Heart left ventricle (tissue), 16 donors: ENCODE results near the gene TP53RK. TPM values are rescaled to one million over a fixed set of nuclear protein-coding genes. Genes with fewer than 3 reads are reported as not detected.
A peak's percentile ranks its signal among the peaks of the same experiment; 100 is the strongest.

Experiments
- ATAC-seq, 4 donors: fragments of 200-7000 bp; cut with Tn5 transposase; one replicate each; pipeline ENCODE4 v1.9.1; 2020 to 2022; ENCODE audit warnings: moderate library complexity in 4 of 4, mild to moderate bottlenecking in 3 of 4, moderate number of reproducible peaks in 1 of 4
- DNase-seq, 5 donors: peaks; one replicate each; pipeline ENCODE4 v3.0.0-alpha.2; 2020
- H3K27ac ChIP-seq, 12 donors: fragments of 200-600 bp; sonication (generic) in 4 of 12; one replicate each; pipeline versions ENCODE4 v1.5.0 to v1.8.0; 2016 to 2022; ENCODE audit warnings: mild to moderate bottlenecking in 2 of 12
- H3K27me3 ChIP-seq, 9 donors: fragments of 200-600 bp; sonication (generic) in 2 of 9; one replicate each; pipeline versions ENCODE4 v1.5.1 to v1.8.0; 2016 to 2022; ENCODE audit warnings: mild to moderate bottlenecking in 3 of 9
- H3K36me3 ChIP-seq, 9 donors: fragments of 200-600 bp; sonication (generic) in 2 of 9; one replicate each; pipeline versions ENCODE4 v1.5.0 to v1.8.0; 2018 to 2022; ENCODE audit warnings: mild to moderate bottlenecking in 2 of 9
- H3K4me1 ChIP-seq, 12 donors: fragments of 200-600 bp; sonication (generic) in 4 of 12; one replicate each; pipeline versions ENCODE4 v1.5.0 to v1.8.0; 2016 to 2022; ENCODE audit warnings: mild to moderate bottlenecking in 3 of 12
- H3K4me3 ChIP-seq, 12 donors: fragments of 200-600 bp; sonication (generic) in 4 of 12; one replicate each; pipeline versions ENCODE4 v1.5.0 to v1.8.0; 2017 to 2022; ENCODE audit warnings: mild to moderate bottlenecking in 9 of 12, moderate library complexity in 4 of 12
- H3K9me3 ChIP-seq, 12 donors: fragments of 200-600 bp; sonication (generic) in 4 of 12; one replicate each; pipeline versions ENCODE4 v1.5.0 to v1.8.0; 2016 to 2022; ENCODE audit warnings: mild to moderate bottlenecking in 1 of 12
- CTCF ChIP-seq, 12 donors: fragments of 200-600 bp; sonication (generic) in 4 of 12; IDR thresholded peaks; one replicate each; pipeline versions ENCODE4 v1.5.0 to v1.8.0; 2018 to 2022; ENCODE audit warnings: antibody characterized with exemption in 12 of 12, mild to moderate bottlenecking in 5 of 12
- POLR2A ChIP-seq, 2 donors: fragments of 450-650 bp; IDR thresholded peaks; one replicate each; pipeline ENCODE4 v1.6.1; 2017; ENCODE audit warnings: antibody characterized with exemption in 2 of 2, mild to moderate bottlenecking in 2 of 2, moderate library complexity in 2 of 2
- WGBS, 4 donors: extraction: QIAGEN DNeasy Blood & Tissue Kit in 2 of 4; methylation state at CpG; one replicate each; pipeline versions ENCODE4 v1.1.5 to v1.1.7; 2013 to 2018; 5-methylcytosine and 5-hydroxymethylcytosine counted together
- intact Hi-C, 10 donors: fragments of 100-400 bp; cut with DNase I; formaldehyde crosslinking; loops; one replicate each; pipeline versions ENCODE4 v1.11.1 to v1.14.2; 2022
- polyA plus RNA-seq, 2 donors: library from polyadenylated mRNA; stranded (reverse); fragments of 200-250 nt; gene quantifications; one replicate each; pipeline ENCODE4 v1.2.3, GENCODE V29; 2013
- total RNA-seq, 9 donors: library from RNA; depleted of rRNA in 2 of 9; stranded (reverse); fragments of >200 nt in 2 of 9; fragmentation: NEBNext Ultra II Directional in 3 of 9; extraction: Animal tissue kit (Norgen Biotek cat#: 25700) in 3 of 9; gene quantifications; one replicate each; pipeline versions ENCODE4 v1.1.0 to v1.2.4, GENCODE V29; 2016 to 2023
- donor health status: ischemic (EF 13 %, LVEDD 7.1; RV severe dilation, severe dysfunction).
- donor health status: healthy with polysubstance abuse.
- donor health status: DM: no; HTN: yes; CAD: no.
- donor health status: DM: no; HTN: no; CAD: no.
- donor health status: ischemic (EF 25% LVEDD 6.9; RV normal size, moderate dysfunction).
- donor health status: ischemic (EF 25% LVEDD 5.7; RV mildly dilated, moderate dysfunction).
- donor health status: healthy.
- donor health status: DM: yes; HTN: yes; CAD: no.
- donor health status: ischemic (EF 35%, LVEDD 5.7; RV mildly dilated, moderate dysfunction).
- donor health status: nonischemic (EF 11% LVEDD 7.7; RV severe dilation, severe dysfunction).
- donor health status: DM: yes; HTN: yes; CAD: no.
- donor health status: PGD.
- donor health status: ischemic (EF 29% LVEDD 5.4; RV normal size, mild dysfunction).
- donor health status: nonischemic (EF 23%, LVEDD 6.1; RV moderate dilation, normal function).

Gene TP53RK
- total and polyA plus RNA-seq, 11 donors: 5.0 to 10.8 (median 7.9) TPM

DNA sequence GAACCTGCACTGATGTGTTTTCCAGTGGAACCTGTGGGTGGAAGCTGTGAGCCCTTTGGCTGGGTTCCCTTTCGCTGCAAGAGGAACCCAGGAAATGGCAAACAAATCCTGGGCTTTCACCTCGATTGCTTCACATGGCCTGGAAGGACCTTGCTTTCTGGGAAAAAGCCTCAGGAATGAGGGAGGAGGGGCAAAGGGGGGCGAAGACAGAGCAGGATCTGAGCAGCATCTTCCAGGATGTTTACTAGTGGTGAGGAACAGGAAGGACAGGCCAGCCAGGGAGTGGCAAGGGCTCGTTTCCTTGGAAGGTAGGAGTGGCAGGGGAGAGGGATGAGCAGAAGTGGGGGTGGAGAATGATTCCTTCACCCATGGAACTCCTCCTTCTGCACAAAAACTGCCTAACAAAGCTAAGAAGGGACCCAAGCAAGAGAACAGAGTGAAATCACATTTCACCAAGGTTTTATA, 26.1 kb upstream of the TP53RK start:
- no peak for DNase-seq
- ATAC-seq: peak in 1 of 4 donors; percentile 10
- Histone ChIP-seq H3K36me3 (peaks cover 0 to 5% (median 0%) of the 10 kb centered on the region in 9 donors), H3K4me3 (no peak overlapping the region), H3K9me3 (peaks cover 0 to 7% (median 0%) of the 10 kb centered on the region in 12 donors), H3K27me3 (peaks cover 0 to 8% (median 0%) of the 10 kb centered on the region in 9 donors), H3K27ac (no peak overlapping the region), H3K4me1 (peaks cover 0 to 6% (median 3%) of the 10 kb centered on the region in 12 donors)
- TF ChIP-seq CTCF (IDR thresholded peaks at IDR 0.05): no peak
- TF ChIP-seq POLR2A (IDR thresholded peaks at IDR 0.05): no peak
- intact Hi-C loops: no loop called here
- 36 to 54% (median 45%) methylated on average over 4 of the region's 4 CpGs for WGBS, 4 donors

DNA sequence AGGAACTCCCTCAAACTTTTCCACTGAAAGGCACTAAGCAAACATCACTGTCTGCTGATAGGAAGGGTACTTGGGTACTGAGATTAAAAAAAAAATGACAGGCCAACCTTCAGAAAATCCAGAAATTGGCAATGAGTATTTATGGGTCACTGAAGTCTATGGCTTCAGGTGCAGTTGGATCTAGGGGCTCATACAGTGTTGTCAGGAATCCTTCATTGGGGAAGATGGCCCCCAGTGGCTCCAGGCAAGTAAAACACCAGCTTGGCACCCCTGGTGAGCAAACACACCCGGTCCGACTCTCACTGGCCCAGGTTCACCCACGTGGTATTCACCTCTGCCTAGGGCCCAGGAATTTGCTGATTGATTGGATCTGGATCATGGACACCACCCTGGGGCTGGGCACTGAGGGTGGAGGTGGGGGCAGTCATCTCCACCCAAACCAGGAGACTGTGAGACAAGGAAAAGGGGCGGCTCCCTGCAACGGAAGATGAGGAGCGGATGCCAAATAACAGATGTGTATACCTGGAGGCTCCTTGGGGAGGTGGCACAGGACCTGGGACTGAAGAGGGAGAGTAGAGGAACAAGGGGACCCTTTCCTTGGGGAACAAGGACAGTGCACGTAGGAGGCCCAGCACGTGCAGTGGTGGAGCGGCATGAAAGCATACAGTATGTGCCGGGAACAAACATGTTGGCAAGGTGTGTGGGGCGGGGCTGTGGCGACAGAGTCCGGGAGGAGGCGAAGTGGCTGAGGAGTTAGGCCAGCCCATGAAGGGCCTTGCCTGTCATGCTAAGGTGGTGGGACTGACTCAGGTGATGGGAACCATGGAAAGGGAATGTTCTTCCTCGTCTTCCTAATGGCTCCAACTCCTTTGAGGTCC, 25.0 kb upstream of the TP53RK start:
- ATAC-seq: no peak
- H3K9me3 ChIP-seq: no peaks in the 10 kb centered on the region
- peaks cover 0 to 16% (median 0%) of the 10 kb centered on the region in 9 donors for H3K27me3 ChIP-seq
- H3K4me1 ChIP-seq: peaks cover 0 to 15% (median 5%) of the 10 kb centered on the region in 12 donors
- H3K27ac ChIP-seq: no peak overlapping the region
- intact Hi-C loops: no loop called here
- no peak for TF ChIP-seq POLR2A (IDR thresholded peaks at IDR 0.05)
- no peak for TF ChIP-seq CTCF (IDR thresholded peaks at IDR 0.05)
- WGBS, 4 donors: 94% methylated on average over 15 of the region's 15 CpGs
- no peaks in the 10 kb centered on the region for H3K36me3 ChIP-seq
- H3K4me3 ChIP-seq: no peak overlapping the region
- DNase-seq: no peak

GRCh38 chr20:46712056-46712636, 22.9 kb upstream of the TP53RK start:
- no peak for DNase-seq
- no peak for TF ChIP-seq POLR2A (IDR thresholded peaks at IDR 0.05)
- no peak for TF ChIP-seq CTCF (IDR thresholded peaks at IDR 0.05)
- peaks cover 0 to 16% (median 0%) of the 10 kb centered on the region in 9 donors for H3K27me3 ChIP-seq
- no peaks in the 10 kb centered on the region for H3K36me3 ChIP-seq
- peaks cover 0 to 1% (median 0%) of the 10 kb centered on the region in 12 donors for H3K9me3 ChIP-seq
- no peak for ATAC-seq
- 69 to 81% (median 76%) methylated on average over 4 to 5 of the region's 5 CpGs for WGBS, 4 donors
- H3K4me1 ChIP-seq: peaks cover 0 to 17% (median 5%) of the 10 kb centered on the region in 12 donors
- intact Hi-C loops: no loop called here
- H3K27ac ChIP-seq: no peak overlapping the region
- no peak overlapping the region for H3K4me3 ChIP-seq
